ENCODE data around the gene TIGD7. TPM values are rescaled to one million over a fixed set of nuclear protein-coding genes. Genes with fewer than 3 reads are reported as not detected.
A peak's percentile ranks its signal among the peaks of the same experiment; 100 is the strongest.

Gene TIGD7
- total and polyA plus RNA-seq, 2 of the 13 experiments (the other 11 are each of a cell fraction or from before 2014, with no cell fraction given): not detected

- no peak for TF ChIP-seq JARID2 (CRISPR knock-in tag; IDR thresholded peaks at IDR 0.05; ENCODE audit: insufficient replicate concordance)
- TF ChIP-seq JDP2 (CRISPR knock-in tag; IDR thresholded peaks at IDR 0.05; ENCODE audit: borderline replicate concordance): no peak
- TF ChIP-seq ZNF878 (CRISPR knock-in tag; IDR thresholded peaks at IDR 0.05): no peak
- TF ChIP-seq ZNF782 (CRISPR knock-in tag; IDR thresholded peaks at IDR 0.05; ENCODE audit: borderline replicate concordance): peak; percentile 79; the same call in 1 of the 2 replicates
- TF ChIP-seq ZNF207 (IDR thresholded peaks at IDR 0.05; ENCODE audit: borderline replicate concordance): no peak
- TF ChIP-seq SALL1 (CRISPR knock-in tag; IDR thresholded peaks at IDR 0.05): peak; percentile 51
- TF ChIP-seq GRHL1 (CRISPR knock-in tag; conservative IDR thresholded peaks at IDR 0.05): no peak
- no peak for TF ChIP-seq ZNF24 (IDR thresholded peaks at IDR 0.05)
- TF ChIP-seq KAT8 (CRISPR knock-in tag; IDR thresholded peaks at IDR 0.05): peak; percentile 93
- peak; percentile 62; the same call in 1 of the 2 replicates for TF ChIP-seq KMT2A (CRISPR knock-in tag; IDR thresholded peaks at IDR 0.05)
- no peak for TF ChIP-seq ATF2 (CRISPR knock-in tag; IDR thresholded peaks at IDR 0.05)
- no peak for TF ChIP-seq KLF15 (CRISPR knock-in tag; IDR thresholded peaks at IDR 0.05; ENCODE audit: borderline replicate concordance)
- TF ChIP-seq GMEB2 (CRISPR knock-in tag; IDR thresholded peaks at IDR 0.05; ENCODE audit: low read depth): 0 out of 2 replicates have a peak, but pooled peaks have one; percentile 49
- TF ChIP-seq IRF2 (CRISPR knock-in tag; IDR thresholded peaks at IDR 0.05): peak; percentile 38
- peak; percentile 31; the same call in 1 of the 2 replicates for TF ChIP-seq PPARG (CRISPR knock-in tag; conservative IDR thresholded peaks at IDR 0.05)
- no peak; the same call in 1 of the 2 replicates for TF ChIP-seq ZNF367 (CRISPR knock-in tag; IDR thresholded peaks at IDR 0.05; ENCODE audit: borderline replicate concordance)
- no peak; the same call in none of the 2 replicates for TF ChIP-seq ZSCAN20 (CRISPR knock-in tag; IDR thresholded peaks at IDR 0.05; ENCODE audit: borderline replicate concordance)
- TF ChIP-seq HIVEP1 (CRISPR knock-in tag; IDR thresholded peaks at IDR 0.05): no peak
- no peak; the same call in 1 of the 2 replicates for TF ChIP-seq ZNF451 (CRISPR knock-in tag; IDR thresholded peaks at IDR 0.05)
- TF ChIP-seq TRIM24 (CRISPR knock-in tag; IDR thresholded peaks at IDR 0.05): no peak
Observed at GRCh38 chr16:3282730-3283542, 22.3 kb downstream of the TIGD7 start, which contains the start of gene ZNF263 (continued).

Measured in HepG2 (cell line).